ENCODE results near the gene SLC16A12. TPM values are rescaled to one million over a fixed set of nuclear protein-coding genes. Genes with fewer than 3 reads are reported as not detected.

The SLC16A12 gene
- total RNA-seq, 1 donor from 2014 or later = 0.75 TPM

- no peak for TF ChIP-seq CTCF (IDR thresholded peaks at IDR 0.05; ENCODE audit: insufficient read depth, low read length, poor library complexity, severe bottlenecking)
- H3K36me3 ChIP-seq (ENCODE audit: control insufficient read depth, insufficient read depth, low read length) = no peaks in the 10 kb centered on the region
Measured at GRCh38 chr10:89404104-89405047, 131.0 kb downstream of the SLC16A12 start.

GRCh38 chr10:89403043-89403442 is 132.4 kb downstream of the SLC16A12 start:
- H3K4me3 ChIP-seq (ENCODE audit: low read depth, low read length) = no peak overlapping the region
- TF ChIP-seq CTCF (IDR thresholded peaks at IDR 0.05; ENCODE audit: insufficient read depth, low read length, poor library complexity, severe bottlenecking) = no peak
- H3K36me3 ChIP-seq (ENCODE audit: control insufficient read depth, insufficient read depth, low read length) = no peaks in the 10 kb centered on the region
- H3K27me3 ChIP-seq (ENCODE audit: control insufficient read depth, insufficient read depth, low read length) = no peaks in the 10 kb centered on the region
- no peak for DNase-seq (ENCODE audit: low read depth)

More at GRCh38 chr10:89404104-89405047, 131.0 kb downstream of the SLC16A12 start:
- no peaks in the 10 kb centered on the region for H3K27me3 ChIP-seq (ENCODE audit: control insufficient read depth, insufficient read depth, low read length)
- no peak overlapping the region for H3K4me3 ChIP-seq (ENCODE audit: low read depth, low read length)
- no peak for DNase-seq (ENCODE audit: low read depth)

- H3K36me3 ChIP-seq (ENCODE audit: control insufficient read depth, insufficient read depth, low read length) = no peaks in the 10 kb centered on the region
- no peaks in the 10 kb centered on the region for H3K27me3 ChIP-seq (ENCODE audit: control insufficient read depth, insufficient read depth, low read length)
- TF ChIP-seq CTCF (IDR thresholded peaks at IDR 0.05; ENCODE audit: insufficient read depth, low read length, poor library complexity, severe bottlenecking) = no peak
- no peak overlapping the region for H3K4me3 ChIP-seq (ENCODE audit: low read depth, low read length)
- no peak for DNase-seq (ENCODE audit: low read depth)
Measured at GRCh38 chr10:89399956-89400355, 135.4 kb downstream of the SLC16A12 start.

GRCh38 chr10:89398003-89398749 is 137.2 kb downstream of the SLC16A12 start:
- DNase-seq (ENCODE audit: low read depth) = no peak
- TF ChIP-seq CTCF (IDR thresholded peaks at IDR 0.05; ENCODE audit: insufficient read depth, low read length, poor library complexity, severe bottlenecking) = no peak
- no peaks in the 10 kb centered on the region for H3K27me3 ChIP-seq (ENCODE audit: control insufficient read depth, insufficient read depth, low read length)
- H3K4me3 ChIP-seq (ENCODE audit: low read depth, low read length) = no peak overlapping the region
- no peaks in the 10 kb centered on the region for H3K36me3 ChIP-seq (ENCODE audit: control insufficient read depth, insufficient read depth, low read length)

- DNase-seq (ENCODE audit: low read depth) = no peak
- no peak overlapping the region for H3K4me3 ChIP-seq (ENCODE audit: low read depth, low read length)
- no peaks in the 10 kb centered on the region for H3K36me3 ChIP-seq (ENCODE audit: control insufficient read depth, insufficient read depth, low read length)
- no peak for TF ChIP-seq CTCF (IDR thresholded peaks at IDR 0.05; ENCODE audit: insufficient read depth, low read length, poor library complexity, severe bottlenecking)
- no peaks in the 10 kb centered on the region for H3K27me3 ChIP-seq (ENCODE audit: control insufficient read depth, insufficient read depth, low read length)
Measured at GRCh38 chr10:89395141-89395540, 140.3 kb downstream of the SLC16A12 start.

Data from kidney epithelial cell (primary cell).